HG02973 (cell line): ENCODE measurements around the gene PLCL1.

Source experiments
- ATAC-seq: cut with Tn5 transposase; IDR thresholded peaks from one replicate; pipeline ENCODE4 v1.9.1; 2021; ENCODE audit warnings: moderate library complexity; ENCODE audit not compliant: unreplicated experiment

The PLCL1 gene

DNA sequence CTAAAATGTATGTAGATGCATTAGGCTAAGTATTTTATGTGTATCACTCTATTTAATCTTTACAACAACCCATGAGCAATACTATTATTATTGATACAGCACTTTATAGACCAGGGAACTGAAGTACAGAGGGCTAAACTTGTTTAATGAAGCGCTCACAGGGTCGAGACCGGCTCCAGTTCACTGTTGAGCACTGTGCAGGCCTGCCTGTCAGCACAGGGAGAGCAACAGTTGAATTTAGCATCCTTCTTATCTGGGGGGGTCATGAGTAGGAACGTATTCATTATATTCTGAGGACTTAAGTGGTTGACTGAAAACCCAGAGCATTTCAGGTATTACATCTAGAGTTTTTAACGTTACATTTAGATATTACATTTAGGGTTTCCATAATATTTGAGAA lies 120.1 kb downstream of the PLCL1 start:
- no peak for ATAC-seq

DNA sequence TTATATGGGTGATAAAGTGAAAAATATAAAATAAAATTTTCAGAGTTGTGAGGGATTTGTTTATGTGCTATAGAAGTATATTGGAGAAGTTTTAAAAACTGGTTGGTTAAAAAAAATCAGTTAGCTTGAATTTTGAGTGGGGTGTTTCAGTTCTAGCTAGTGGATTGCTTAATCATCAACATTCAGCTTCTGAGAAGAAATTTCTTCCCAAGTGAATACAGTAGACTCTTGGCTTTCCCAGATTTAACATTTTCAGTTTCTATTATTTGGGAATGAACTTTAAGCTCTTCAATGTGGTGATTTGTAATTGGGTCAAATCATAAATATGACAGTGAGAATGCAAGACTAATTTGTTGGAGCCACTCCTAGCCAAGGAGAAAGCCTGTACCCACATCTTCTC lies 120.8 kb downstream of the PLCL1 start:
- ATAC-seq = no peak

- ATAC-seq = no peak
These were observed 121.6 kb downstream of the PLCL1 start for GRCh38 chr2:197925976-197926375.

- ATAC-seq = no peak
These were observed 122.3 kb downstream of the PLCL1 start for GRCh38 chr2:197926673-197927072.

DNA sequence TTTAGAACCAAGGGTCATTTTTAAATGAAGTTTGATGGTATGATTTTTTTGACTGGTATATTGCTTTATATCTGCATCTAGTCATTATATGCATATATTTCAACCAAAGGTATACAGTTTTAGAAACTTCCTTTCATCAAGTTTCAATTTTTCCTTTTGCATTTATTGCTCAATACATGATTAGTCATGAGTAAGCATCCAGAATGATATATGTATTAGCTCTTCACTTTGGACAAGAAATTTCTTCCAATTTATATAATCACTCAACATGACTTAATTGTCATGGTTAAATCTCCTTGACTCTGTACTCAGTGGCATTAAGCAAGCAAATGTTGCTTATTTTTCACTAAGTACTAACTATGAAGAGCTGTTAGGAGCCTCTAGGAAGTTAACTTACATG lies 123.6 kb downstream of the PLCL1 start:
- no peak for ATAC-seq

DNA sequence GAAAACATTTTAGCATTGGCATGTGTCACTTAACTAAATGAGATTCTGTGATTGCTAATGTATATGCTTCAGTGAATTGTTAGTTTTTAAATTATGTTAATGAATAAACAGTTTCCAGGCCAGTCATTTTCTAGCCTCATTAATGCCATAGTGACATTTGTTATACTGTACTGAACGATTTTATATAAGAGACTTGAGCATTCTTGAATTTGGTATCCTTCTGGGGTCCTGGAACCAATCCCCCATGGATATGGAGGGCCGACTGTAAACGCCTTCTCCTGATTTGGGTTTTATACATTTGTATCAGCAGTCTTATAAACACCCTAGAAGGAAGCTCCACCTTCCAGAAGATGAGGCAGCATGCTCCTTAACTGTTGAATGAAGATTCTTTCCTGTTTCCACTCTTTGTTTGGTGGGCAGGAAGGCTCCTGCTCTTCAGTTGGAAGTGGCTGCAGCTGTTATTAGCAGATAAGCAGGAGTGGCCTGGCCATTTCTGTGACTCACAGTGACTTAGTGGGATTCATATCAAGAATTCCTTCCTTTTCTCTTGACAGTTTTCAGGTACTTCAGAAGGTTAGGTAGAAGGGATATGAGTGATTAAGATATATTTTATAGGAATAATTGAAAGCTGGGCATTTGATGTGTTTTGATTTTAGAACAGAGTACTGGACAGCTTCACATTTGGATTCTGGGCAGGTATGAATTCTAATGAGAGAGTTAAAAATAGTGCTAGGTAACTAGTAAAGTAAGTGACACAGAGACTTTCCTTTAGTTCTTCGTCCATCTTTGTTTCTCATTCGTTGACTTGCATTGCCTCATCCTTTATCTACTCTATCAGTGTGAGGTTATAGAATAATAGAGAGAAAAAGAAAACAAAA lies 124.9 kb downstream of the PLCL1 start:
- no peak for ATAC-seq

- no peak for ATAC-seq
These were observed 125.5 kb downstream of the PLCL1 start for GRCh38 chr2:197929886-197930227.

- no peak for ATAC-seq
These were observed 126.3 kb downstream of the PLCL1 start for GRCh38 chr2:197930570-197931278.

- ATAC-seq = no peak
These were observed 127.4 kb downstream of the PLCL1 start for GRCh38 chr2:197931661-197932312.

DNA sequence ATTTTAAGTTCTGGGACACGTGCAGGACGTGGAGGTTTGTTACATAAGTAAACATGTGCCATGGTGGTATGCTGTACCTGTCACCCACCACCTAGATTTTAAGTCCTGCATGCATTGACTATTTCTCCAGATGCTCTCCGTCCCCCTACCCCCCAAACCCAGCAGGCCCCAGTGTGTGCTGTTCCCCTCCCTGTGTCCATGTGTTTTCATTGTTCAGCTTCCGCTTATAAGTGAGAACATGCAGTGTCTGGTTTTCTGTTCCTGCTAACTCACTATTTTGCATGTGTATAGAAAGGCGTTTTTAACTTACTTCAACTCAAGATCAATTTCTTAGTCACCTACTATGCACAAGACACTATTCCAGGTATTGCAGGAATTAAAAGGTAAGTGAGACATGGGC lies 128.0 kb downstream of the PLCL1 start:
- ATAC-seq = no peak

DNA sequence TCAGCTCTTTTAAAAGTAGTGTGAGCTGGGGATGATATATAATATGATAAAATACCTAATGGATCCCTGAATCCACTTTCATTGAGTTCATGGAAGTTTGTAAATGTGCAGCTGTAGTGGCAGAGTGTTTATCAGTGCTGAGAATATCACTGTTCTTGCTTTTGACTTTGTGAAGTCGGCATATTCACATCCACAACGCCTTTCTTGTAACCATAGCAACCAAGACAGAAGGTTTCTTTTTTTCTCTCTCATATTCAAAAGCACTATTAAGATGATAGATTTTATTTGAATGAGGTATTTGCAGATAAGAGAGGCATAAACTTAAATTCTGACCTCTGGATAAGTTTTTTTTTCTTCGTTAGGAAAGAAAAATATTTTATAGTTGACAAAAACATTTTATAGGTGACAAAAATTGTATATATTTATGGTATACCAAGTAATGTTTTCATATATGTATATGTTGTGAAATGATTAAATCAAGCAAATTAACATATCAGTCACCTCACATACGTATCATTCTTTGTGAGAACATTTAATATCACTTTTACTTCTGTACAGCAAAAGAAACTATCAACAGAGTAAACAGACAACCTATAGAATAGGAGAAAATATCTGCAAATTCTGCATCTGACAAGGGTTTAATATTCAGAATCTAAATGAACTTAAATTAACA lies 130.0 kb downstream of the PLCL1 start:
- no peak for ATAC-seq

GRCh38 chr2:197934934-197935289 lies 130.5 kb downstream of the PLCL1 start:
- ATAC-seq = no peak

GRCh38 chr2:197937814-197938213 lies 133.4 kb downstream of the PLCL1 start:
- ATAC-seq = no peak

GRCh38 chr2:197938555-197938954 lies 134.2 kb downstream of the PLCL1 start:
- ATAC-seq = no peak

- no peak for ATAC-seq
These were observed 135.4 kb downstream of the PLCL1 start for GRCh38 chr2:197939787-197940186.

DNA sequence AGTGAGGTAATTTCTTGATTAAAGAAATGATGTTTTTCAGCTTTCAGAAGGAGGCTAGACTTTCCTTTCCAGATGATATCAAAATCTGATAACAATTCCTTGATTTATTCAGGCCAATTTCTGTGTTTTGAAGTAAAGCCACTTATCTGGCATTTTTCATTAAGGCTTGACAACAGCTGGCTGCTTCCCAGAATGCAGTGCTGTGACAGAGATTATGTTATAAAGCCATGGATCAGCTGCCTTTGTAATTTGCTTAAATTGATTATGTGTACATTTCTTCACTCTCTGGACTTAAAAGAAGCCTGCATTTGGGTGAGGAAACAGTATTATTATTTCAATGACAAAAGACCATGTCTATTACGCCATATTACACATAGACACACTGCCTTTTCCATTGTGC lies 136.0 kb downstream of the PLCL1 start:
- no peak for ATAC-seq

- no peak for ATAC-seq
These were observed 137.3 kb downstream of the PLCL1 start for GRCh38 chr2:197941715-197942114.

- no peak for ATAC-seq
These were observed 139.3 kb downstream of the PLCL1 start for GRCh38 chr2:197943731-197944130.

- no peak for ATAC-seq
These were observed 140.2 kb downstream of the PLCL1 start for GRCh38 chr2:197944416-197945096.

- ATAC-seq = no peak
These were observed 142.2 kb downstream of the PLCL1 start for GRCh38 chr2:197946562-197946961.

DNA sequence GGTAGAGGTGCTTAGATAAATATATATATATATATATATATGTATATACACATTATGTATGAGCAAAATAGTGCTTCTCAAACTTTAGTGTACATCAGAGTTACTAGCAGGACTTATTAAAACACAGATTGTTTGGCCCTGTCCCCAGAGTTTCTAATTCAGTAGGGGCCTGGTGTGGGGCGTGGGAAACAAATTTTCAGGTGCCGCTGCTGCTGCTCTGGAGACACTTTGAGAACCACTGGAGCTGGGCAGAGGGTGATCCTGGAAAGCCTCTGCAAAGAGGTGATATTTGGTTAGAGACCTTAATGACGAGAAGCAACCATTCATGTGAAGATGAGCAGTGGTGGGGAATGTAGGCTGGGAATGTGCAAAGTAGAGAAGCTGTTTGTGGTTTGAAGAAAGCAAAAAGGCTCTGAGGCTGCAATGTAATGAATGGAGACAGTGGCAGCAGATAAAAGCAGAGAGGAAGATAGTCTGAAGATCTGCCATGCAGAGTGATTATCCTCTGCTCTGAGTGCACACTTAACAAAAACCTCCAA lies 142.9 kb downstream of the PLCL1 start:
- ATAC-seq = no peak
